ENCODE results near the gene KIAA0319L. TPM values are rescaled to one million over a fixed set of nuclear protein-coding genes. Genes with fewer than 3 reads are reported as not detected.
"Not testable (repeated sequence)": the region's sequence is repeated elsewhere in the genome, so short reads cannot be mapped to it uniquely, and the experiment has no call there.

KIAA0319L gene
- total RNA-seq, 1 donor from 2014 or later: 79.6 TPM

DNA sequence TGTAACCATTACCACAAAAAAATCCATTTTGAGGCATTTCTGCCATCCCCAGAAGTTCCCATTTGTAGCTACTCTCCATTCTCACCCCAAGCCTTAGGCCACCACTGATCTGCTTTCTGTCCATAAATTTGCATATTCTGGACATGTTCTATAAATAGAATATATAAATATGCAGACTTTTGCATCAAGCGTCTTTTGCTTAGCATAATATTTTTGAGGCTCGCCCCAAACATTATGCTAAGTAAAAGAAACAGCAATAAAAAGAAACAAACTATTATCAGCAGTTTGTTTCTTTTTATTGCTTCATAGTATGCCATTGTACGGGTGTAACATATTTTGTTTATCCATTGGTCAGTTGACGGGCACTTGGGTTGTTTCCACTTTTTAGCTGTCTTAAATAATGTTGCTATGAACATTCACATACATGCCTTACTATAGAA, 23.8 kb upstream of the KIAA0319L start:
- intact Hi-C loops (cut with DNase I): no loop called here
- Histone ChIP-seq H3K4me1 (peaks cover 13% of the 10 kb centered on the region), H3K4me3 (no peak overlapping the region), H3K9me3 (no peaks in the 10 kb centered on the region), H3K36me3 (no peaks in the 10 kb centered on the region), H3K27me3 (ENCODE audit: low read depth) (peaks cover 11% of the 10 kb centered on the region), H3K27ac (no peak overlapping the region)
- ATAC-seq: no peak
- DNase-seq: no peak
- TF ChIP-seq CTCF (IDR thresholded peaks at IDR 0.05): no peak

DNA sequence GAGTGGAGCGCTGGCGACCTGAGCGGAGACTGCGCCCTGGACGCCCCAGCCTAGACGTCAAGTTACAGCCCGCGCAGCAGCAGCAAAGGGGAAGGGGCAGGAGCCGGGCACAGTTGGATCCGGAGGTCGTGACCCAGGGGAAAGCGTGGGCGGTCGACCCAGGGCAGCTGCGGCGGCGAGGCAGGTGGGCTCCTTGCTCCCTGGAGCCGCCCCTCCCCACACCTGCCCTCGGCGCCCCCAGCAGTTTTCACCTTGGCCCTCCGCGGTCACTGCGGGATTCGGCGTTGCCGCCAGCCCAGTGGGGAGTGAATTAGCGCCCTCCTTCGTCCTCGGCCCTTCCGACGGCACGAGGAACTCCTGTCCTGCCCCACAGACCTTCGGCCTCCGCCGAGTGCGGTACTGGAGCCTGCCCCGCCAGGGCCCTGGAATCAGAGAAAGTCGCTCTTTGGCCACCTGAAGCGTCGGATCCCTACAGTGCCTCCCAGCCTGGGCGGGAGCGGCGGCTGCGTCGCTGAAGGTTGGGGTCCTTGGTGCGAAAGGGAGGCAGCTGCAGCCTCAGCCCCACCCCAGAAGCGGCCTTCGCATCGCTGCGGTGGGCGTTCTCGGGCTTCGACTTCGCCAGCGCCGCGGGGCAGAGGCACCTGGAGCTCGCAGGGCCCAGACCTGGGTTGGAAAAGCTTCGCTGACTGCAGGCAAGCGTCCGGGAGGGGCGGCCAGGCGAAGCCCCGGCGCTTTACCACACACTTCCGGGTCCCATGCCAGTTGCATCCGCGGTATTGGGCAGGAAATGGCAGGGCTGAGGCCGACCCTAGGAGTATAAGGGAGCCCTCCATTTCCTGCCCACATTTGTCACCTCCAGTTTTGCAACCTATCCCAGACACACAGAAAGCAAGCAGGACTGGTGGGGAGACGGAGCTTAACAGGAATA, 20.1 kb upstream of the KIAA0319L start:
- DNase-seq: peak; percentile 76
- Histone ChIP-seq H3K27ac (peak overlapping the region; percentile 33), H3K9me3 (no peaks in the 10 kb centered on the region), H3K4me3 (peak overlapping the region; percentile 53), H3K27me3 (ENCODE audit: low read depth) (peaks cover 32% of the 10 kb centered on the region), H3K4me1 (peaks cover 44% of the 10 kb centered on the region), H3K36me3 (no peaks in the 10 kb centered on the region)
- peak; percentile 6 for TF ChIP-seq CTCF (IDR thresholded peaks at IDR 0.05)
- ATAC-seq: peak; percentile 60 to 70
- intact Hi-C loops (cut with DNase I): no loop called here

- H3K36me3 ChIP-seq; DNase-seq; H3K9me3 ChIP-seq; intact Hi-C loops (cut with DNase I); H3K27ac ChIP-seq; ATAC-seq: not testable (repeated sequence)
- Histone ChIP-seq H3K4me1 (peaks cover 44% of the 10 kb centered on the region), H3K27me3 (ENCODE audit: low read depth) (peaks cover 34% of the 10 kb centered on the region), H3K4me3 (peak overlapping the region; percentile 53)
These were observed 19.5 kb upstream of the KIAA0319L start for GRCh38 chr1:35576766-35577070.

- peak overlapping the region; percentile 53 for H3K4me3 ChIP-seq
- H3K36me3 ChIP-seq: no peaks in the 10 kb centered on the region
- H3K4me1 ChIP-seq: peaks cover 44% of the 10 kb centered on the region
- no peaks in the 10 kb centered on the region for H3K9me3 ChIP-seq
- H3K27ac ChIP-seq: peak overlapping the region; percentile 6
- ATAC-seq: peak; percentile 6 to 20
- H3K27me3 ChIP-seq (ENCODE audit: low read depth): peaks cover 37% of the 10 kb centered on the region
- DNase-seq: no peak
- intact Hi-C loops (cut with DNase I): no loop called here
- TF ChIP-seq CTCF (IDR thresholded peaks at IDR 0.05): no peak
These were observed 19.0 kb upstream of the KIAA0319L start for GRCh38 chr1:35576061-35576765.

DNA sequence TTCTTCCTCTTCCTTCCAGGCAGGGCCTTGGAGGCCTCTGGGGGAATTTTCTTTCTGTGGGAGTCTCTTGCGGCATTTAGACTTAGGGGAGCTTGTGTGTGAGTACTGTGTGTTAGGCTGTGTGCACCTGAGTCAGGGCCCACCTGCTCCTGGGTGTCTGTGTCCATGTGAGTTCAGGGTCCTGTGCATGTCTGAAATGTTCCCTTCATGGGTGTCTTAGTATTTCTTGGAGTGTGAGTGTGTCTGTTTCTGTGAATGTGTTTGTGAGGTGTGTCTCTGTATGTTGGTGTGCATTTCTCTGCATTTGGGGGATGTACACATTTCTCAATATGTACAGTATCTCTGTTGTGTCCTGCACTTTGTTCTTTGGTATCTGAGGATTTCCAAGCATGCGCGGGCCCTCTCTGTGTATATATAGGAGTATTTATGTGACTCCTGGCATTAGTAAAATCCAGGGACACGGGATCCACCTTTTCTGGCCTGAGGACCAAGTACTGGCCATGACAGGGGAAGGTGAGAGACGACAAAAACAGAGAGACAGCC, 18.3 kb upstream of the KIAA0319L start:
- H3K27me3 ChIP-seq (ENCODE audit: low read depth): peaks cover 37% of the 10 kb centered on the region
- no peak for TF ChIP-seq CTCF (IDR thresholded peaks at IDR 0.05)
- peaks cover 44% of the 10 kb centered on the region for H3K4me1 ChIP-seq
- intact Hi-C loops (cut with DNase I): no loop called here
- ATAC-seq (no peak), DNase-seq (no peak)
- H3K27ac ChIP-seq: peak overlapping the region; percentile 6
- H3K4me3 ChIP-seq: no peak overlapping the region
- no peaks in the 10 kb centered on the region for H3K36me3 ChIP-seq
- no peaks in the 10 kb centered on the region for H3K9me3 ChIP-seq
